ENCODE measurements around the gene HIGD1A. TPM values are rescaled to one million over a fixed set of nuclear protein-coding genes. Genes with fewer than 3 reads are reported as not detected.

The HIGD1A gene
- total RNA-seq, 4 donors from 2014 or later: 123 to 156 (median 139) TPM

DNA sequence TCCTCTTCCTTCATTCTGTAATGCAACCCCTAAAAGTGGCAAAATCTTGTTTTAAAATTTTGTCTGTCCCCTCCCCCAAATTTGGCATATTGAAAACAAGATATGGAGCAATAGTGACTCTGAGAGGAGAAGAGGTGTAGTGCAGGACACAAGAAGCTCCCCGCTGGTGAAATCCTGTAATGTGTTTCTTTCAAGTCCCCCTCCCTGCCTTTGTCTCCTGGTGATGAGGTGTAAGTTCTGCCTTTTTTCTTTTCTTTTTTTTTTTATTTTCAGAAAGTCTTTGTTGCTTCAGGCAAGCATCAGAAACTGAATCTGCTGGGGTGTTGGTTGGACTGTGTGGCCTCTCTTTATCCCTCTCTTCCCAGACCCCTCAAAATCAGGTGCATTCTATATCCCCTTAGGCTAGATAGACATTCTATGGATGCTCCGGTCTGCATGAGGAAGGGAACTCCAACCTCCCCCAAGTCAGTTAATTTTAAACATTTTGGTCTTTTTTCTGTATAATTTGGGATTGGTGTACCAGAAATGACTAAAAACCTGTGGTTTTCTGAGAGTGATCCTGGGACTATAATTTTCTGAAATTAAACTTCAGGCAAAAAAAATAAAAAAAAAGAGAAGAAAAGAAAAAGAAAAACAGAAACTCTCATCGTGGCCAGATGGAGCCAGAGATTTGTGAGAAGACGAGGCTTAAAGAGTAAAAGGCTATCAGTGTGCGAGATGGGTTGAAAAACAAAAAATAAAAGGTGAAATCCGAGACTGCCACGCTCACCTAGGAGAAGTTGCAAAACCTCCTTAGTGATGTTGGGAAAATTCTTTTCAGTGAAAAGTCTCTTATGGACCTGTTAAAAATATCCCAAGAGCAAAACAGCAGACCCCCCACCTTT lies 26.4 kb upstream of the HIGD1A start:
- intact Hi-C loops (cut with DNase I; ENCODE audit: low total_unique reads) (loop anchor here (1.0 to 2.0 kb wide), 2 partner anchors 50 to 51 kb away; no protein-coding TSS in a partner anchor), in situ Hi-C loops (cut with MboI; ENCODE audit: low sequenced_read_pairs in 4 of 4) (loop anchor here in 3 of 4 donors (5.0 to 10.0 kb wide), 3 partner anchors 46 to 54 kb away; partner anchors contain the start of gene CYP8B1 (in 1 of the 3))
- no peaks in the 10 kb centered on the region for H3K4me1 ChIP-seq
- no peak overlapping the region for H3K27ac ChIP-seq
- DNase-seq (no peak), ATAC-seq (peak in 1 of 2 donors; percentile 36)
- TF ChIP-seq, protein P1, sequence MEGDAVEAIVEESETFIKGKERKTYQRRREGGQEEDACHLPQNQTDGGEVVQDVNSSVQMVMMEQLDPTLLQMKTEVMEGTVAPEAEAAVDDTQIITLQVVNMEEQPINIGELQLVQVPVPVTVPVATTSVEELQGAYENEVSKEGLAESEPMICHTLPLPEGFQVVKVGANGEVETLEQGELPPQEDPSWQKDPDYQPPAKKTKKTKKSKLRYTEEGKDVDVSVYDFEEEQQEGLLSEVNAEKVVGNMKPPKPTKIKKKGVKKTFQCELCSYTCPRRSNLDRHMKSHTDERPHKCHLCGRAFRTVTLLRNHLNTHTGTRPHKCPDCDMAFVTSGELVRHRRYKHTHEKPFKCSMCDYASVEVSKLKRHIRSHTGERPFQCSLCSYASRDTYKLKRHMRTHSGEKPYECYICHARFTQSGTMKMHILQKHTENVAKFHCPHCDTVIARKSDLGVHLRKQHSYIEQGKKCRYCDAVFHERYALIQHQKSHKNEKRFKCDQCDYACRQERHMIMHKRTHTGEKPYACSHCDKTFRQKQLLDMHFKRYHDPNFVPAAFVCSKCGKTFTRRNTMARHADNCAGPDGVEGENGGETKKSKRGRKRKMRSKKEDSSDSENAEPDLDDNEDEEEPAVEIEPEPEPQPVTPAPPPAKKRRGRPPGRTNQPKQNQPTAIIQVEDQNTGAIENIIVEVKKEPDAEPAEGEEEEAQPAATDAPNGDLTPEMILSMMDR (IDR thresholded peaks at IDR 0.05 in 4 of 5, conservative IDR thresholded peaks at IDR 0.05 in 1 of 5): peak in 3 of 5 experiments; percentile 14 to 40 (median 17)
- no peak for TF ChIP-seq POLR2A (IDR thresholded peaks at IDR 0.05)
- H3K9me3 ChIP-seq: no peaks in the 10 kb centered on the region
- no peak overlapping the region for H3K4me3 ChIP-seq
- H3K36me3 ChIP-seq: no peaks in the 10 kb centered on the region
- no peaks in the 10 kb centered on the region for H3K27me3 ChIP-seq

DNA sequence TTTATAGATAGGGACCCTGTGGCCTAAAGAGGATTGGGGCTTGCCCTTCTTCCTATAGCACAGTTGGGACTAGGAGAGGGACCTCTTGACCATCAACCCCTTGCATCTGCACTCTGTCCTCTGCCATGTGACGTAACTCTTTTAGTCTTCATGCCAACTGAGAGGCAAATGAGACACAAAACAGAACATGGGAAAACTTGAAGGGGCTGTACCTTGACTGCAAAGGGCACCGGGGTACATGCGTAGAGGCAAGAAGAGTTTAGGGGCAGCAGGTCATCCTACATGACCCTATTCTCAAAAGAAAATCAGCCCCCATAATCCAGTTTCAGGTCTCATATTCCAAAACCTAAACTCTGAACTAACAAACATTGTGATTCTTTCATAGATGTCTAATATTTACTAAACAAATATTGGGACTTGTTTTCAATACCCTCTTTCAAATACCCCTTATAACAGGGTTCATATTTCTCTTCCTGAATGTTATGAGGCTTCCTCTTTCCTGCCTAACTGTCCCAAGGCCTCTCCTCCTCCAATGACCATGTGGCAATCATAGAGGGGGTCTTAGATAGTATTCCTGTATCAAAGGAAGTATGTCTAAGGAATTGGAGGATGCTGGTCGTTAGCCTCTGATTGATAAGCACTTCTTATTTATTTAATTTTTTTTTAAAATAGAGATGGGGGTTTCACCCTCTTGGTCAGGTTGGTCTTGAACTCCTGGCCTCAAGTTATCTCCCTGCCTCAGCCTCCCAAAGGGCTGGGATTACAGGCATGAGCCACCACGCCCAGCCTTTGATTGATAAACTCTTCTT lies 25.5 kb upstream of the HIGD1A start:
- H3K36me3 ChIP-seq: no peaks in the 10 kb centered on the region
- no peak overlapping the region for H3K4me3 ChIP-seq
- DNase-seq (no peak), ATAC-seq (no peak)
- H3K27me3 ChIP-seq: no peaks in the 10 kb centered on the region
- H3K27ac ChIP-seq: no peak overlapping the region
- TF ChIP-seq POLR2A (IDR thresholded peaks at IDR 0.05): no peak
- TF ChIP-seq, protein P1 (IDR thresholded peaks at IDR 0.05 in 4 of 5, conservative IDR thresholded peaks at IDR 0.05 in 1 of 5): no peak
- in situ Hi-C loops (cut with MboI; ENCODE audit: low sequenced_read_pairs in 4 of 4): loop anchor here in 3 of 4 donors (5.0 to 10.0 kb wide), 3 partner anchors 45 to 55 kb away; partner anchors contain the start of gene CYP8B1 (in 1 of the 3)
- intact Hi-C loops (cut with DNase I; ENCODE audit: low total_unique reads): loop anchor here (2.0 kb wide), 1 partner anchor 49 kb away; no protein-coding TSS in a partner anchor
- H3K4me1 ChIP-seq: no peaks in the 10 kb centered on the region
- no peaks in the 10 kb centered on the region for H3K9me3 ChIP-seq

DNA sequence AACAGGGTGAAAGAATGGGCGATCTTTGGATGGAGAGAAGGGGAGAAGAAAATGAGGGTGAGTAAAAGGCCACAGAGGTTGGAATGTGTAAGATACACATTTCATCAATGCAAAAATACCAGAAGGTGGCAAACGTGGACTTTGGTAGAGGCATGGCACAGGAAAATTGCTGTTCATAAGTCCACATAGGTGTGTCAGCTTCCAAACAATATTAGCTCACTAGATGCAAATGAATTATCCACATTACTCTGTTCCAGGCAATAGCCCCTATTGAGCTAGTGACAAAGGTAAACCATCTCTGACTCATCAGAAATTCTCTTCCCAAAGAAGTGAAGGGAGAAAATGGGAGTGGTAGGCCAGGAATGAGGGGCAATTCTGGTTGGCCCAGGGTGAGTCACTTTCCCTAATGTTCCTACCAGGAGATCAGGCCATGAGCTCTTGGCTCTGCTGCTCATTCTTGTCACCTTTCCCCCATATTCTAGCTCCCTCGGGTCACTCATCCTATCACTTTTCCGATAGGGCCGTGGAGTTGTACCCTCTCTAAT lies 24.9 kb upstream of the HIGD1A start:
- no peaks in the 10 kb centered on the region for H3K4me1 ChIP-seq
- in situ Hi-C loops (cut with MboI; ENCODE audit: low sequenced_read_pairs in 4 of 4) (no loop called here), intact Hi-C loops (cut with DNase I; ENCODE audit: low total_unique reads) (no loop called here)
- H3K36me3 ChIP-seq: no peaks in the 10 kb centered on the region
- no peak overlapping the region for H3K27ac ChIP-seq
- TF ChIP-seq, protein P1 (IDR thresholded peaks at IDR 0.05 in 4 of 5, conservative IDR thresholded peaks at IDR 0.05 in 1 of 5): no peak
- TF ChIP-seq POLR2A (IDR thresholded peaks at IDR 0.05): no peak
- ATAC-seq (no peak), DNase-seq (no peak)
- H3K27me3 ChIP-seq: no peaks in the 10 kb centered on the region
- no peak overlapping the region for H3K4me3 ChIP-seq
- H3K9me3 ChIP-seq: no peaks in the 10 kb centered on the region

DNA sequence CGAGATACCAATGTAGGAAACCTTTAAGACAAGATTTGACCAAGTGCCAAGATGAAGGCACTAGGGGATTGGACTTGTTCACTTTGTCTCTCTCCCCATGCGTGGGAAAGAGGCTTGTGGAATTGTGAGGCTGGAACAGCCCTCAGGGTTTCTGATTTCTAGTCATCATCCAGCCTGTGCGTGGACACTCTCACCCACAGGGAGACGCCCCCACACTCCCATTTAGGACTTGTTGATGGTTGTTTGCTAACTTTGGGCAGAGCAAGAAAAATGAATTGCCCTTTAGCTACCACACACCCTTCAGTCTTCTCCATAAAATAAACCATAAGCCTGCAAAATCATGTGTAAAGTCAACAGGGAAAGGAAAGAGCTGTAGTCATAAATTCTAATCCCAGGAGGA lies 23.4 kb upstream of the HIGD1A start:
- no peaks in the 10 kb centered on the region for H3K36me3 ChIP-seq
- in situ Hi-C loops (cut with MboI; ENCODE audit: low sequenced_read_pairs in 4 of 4) (no loop called here), intact Hi-C loops (cut with DNase I; ENCODE audit: low total_unique reads) (no loop called here)
- DNase-seq (no peak), ATAC-seq (no peak)
- H3K27me3 ChIP-seq: no peaks in the 10 kb centered on the region
- no peak overlapping the region for H3K4me3 ChIP-seq
- H3K27ac ChIP-seq: no peak overlapping the region
- TF ChIP-seq, protein P1 (IDR thresholded peaks at IDR 0.05 in 4 of 5, conservative IDR thresholded peaks at IDR 0.05 in 1 of 5): no peak
- TF ChIP-seq POLR2A (IDR thresholded peaks at IDR 0.05): no peak
- no peaks in the 10 kb centered on the region for H3K9me3 ChIP-seq
- H3K4me1 ChIP-seq: no peaks in the 10 kb centered on the region

Measured in gastrocnemius medialis (tissue), 4 donors.